ENCODE data around the gene ATOX1. TPM values are rescaled to one million over a fixed set of nuclear protein-coding genes. Genes with fewer than 3 reads are reported as not detected.

The ATOX1 gene
- total RNA-seq, 2 donors from 2014 or later, result 54.6 to 62.4 TPM

- intact Hi-C loops (cut with DNase I), result no loop called here
- no peak for TF ChIP-seq CTCF (IDR thresholded peaks at IDR 0.05)
Measured at GRCh38 chr5:151717416-151717815, 41.0 kb downstream of the ATOX1 start.

GRCh38 chr5:151709109-151709735 is 49.2 kb downstream of the ATOX1 start:
- H3K9me3 ChIP-seq, result no peaks in the 10 kb centered on the region
- H3K27ac ChIP-seq, result no peak overlapping the region
- no peak overlapping the region for H3K9ac ChIP-seq (ENCODE audit: low read depth in 2 of 2, low read length in 2 of 2)
- H3K27me3 ChIP-seq, result no peaks in the 10 kb centered on the region
- H3K36me3 ChIP-seq, result no peaks in the 10 kb centered on the region
- DNase-seq, result no peak
- intact Hi-C loops (cut with DNase I), result no loop called here
- no peak overlapping the region for H3K4me3 ChIP-seq
- no peaks in the 10 kb centered on the region for H3K4me1 ChIP-seq
- no peak for TF ChIP-seq CTCF (IDR thresholded peaks at IDR 0.05)

More at GRCh38 chr5:151717416-151717815, 41.0 kb downstream of the ATOX1 start:
- Histone ChIP-seq H3K27me3 (no peaks in the 10 kb centered on the region), H3K9me3 (no peaks in the 10 kb centered on the region), H3K36me3 (no peaks in the 10 kb centered on the region), H3K4me1 (no peaks in the 10 kb centered on the region), H3K9ac (ENCODE audit: low read depth in 2 of 2, low read length in 2 of 2) (no peak overlapping the region), H3K27ac (no peak overlapping the region), H3K4me3 (no peak overlapping the region)
- DNase-seq, result no peak

- Histone ChIP-seq H3K27ac (peak overlapping the region; percentile 37), H3K4me3 (no peak overlapping the region), H3K4me1 (no peaks in the 10 kb centered on the region), H3K9me3 (no peaks in the 10 kb centered on the region), H3K36me3 (no peaks in the 10 kb centered on the region), H3K9ac (ENCODE audit: low read depth in 2 of 2, low read length in 2 of 2) (no peak overlapping the region), H3K27me3 (no peaks in the 10 kb centered on the region)
- intact Hi-C loops (cut with DNase I), result no loop called here
- TF ChIP-seq CTCF (IDR thresholded peaks at IDR 0.05), result no peak
- peak; percentile 29 for DNase-seq
Measured at GRCh38 chr5:151708126-151708525, 50.3 kb downstream of the ATOX1 start.

- Histone ChIP-seq H3K27me3 (no peaks in the 10 kb centered on the region), H3K27ac (peak overlapping the region; percentile 4), H3K9ac (ENCODE audit: low read depth in 2 of 2, low read length in 2 of 2) (no peak overlapping the region), H3K4me1 (no peaks in the 10 kb centered on the region), H3K4me3 (no peak overlapping the region), H3K9me3 (no peaks in the 10 kb centered on the region), H3K36me3 (no peaks in the 10 kb centered on the region)
- intact Hi-C loops (cut with DNase I), result no loop called here
- DNase-seq, result no peak
- no peak for TF ChIP-seq CTCF (IDR thresholded peaks at IDR 0.05)
Measured at GRCh38 chr5:151707567-151707966, 50.9 kb downstream of the ATOX1 start.

- no peak overlapping the region for H3K4me3 ChIP-seq
- no peaks in the 10 kb centered on the region for H3K4me1 ChIP-seq
- H3K9me3 ChIP-seq, result no peaks in the 10 kb centered on the region
- H3K27ac ChIP-seq, result no peak overlapping the region
- H3K36me3 ChIP-seq, result no peaks in the 10 kb centered on the region
- H3K9ac ChIP-seq (ENCODE audit: low read depth in 2 of 2, low read length in 2 of 2), result no peak overlapping the region
- intact Hi-C loops (cut with DNase I), result no loop called here
- no peak for TF ChIP-seq CTCF (IDR thresholded peaks at IDR 0.05)
- no peak for DNase-seq
- H3K27me3 ChIP-seq, result no peaks in the 10 kb centered on the region
Measured at GRCh38 chr5:151706906-151707305, 51.5 kb downstream of the ATOX1 start.

All from colonic mucosa (tissue), 4 donors.